SK-N-DZ (cell line): ENCODE results near the gene MACO1.

Experiments
- DNase-seq: peaks from one replicate; pipeline ENCODE4 v3.0.0-alpha.2; 2015; ENCODE audit warnings: low spot score

The MACO1 gene

DNA sequence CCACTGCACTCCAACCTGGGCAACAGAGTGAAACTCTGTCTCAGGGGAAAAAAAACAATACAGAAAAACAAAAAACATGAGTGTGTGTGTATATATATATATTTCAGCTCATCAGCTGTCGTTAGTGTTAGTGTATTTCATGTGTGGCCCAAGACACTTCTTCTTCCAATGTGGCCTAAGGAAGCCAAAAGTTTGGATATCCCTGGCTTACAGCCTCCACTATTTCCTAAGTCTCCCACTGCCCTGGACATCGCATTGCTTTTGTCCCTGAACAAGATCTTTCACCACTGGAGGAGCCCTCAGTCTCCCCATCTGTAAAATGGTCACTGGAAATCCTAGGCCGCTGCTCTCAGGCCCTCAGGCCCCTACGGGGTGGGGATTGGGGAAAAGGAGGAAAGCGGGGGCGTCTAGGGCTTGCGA lies 112.3 kb downstream of the MACO1 start:
- no peak for DNase-seq

GRCh38 chr1:25543425-25544242 lies 112.9 kb downstream of the MACO1 start, which contains the start of gene LDLRAP1:
Gene LDLRAP1, plus strand, starts transcription at chr1:25543606. Its CDS starts 93 bp downstream, at chr1:25543699.
- DNase-seq: no peak

DNA sequence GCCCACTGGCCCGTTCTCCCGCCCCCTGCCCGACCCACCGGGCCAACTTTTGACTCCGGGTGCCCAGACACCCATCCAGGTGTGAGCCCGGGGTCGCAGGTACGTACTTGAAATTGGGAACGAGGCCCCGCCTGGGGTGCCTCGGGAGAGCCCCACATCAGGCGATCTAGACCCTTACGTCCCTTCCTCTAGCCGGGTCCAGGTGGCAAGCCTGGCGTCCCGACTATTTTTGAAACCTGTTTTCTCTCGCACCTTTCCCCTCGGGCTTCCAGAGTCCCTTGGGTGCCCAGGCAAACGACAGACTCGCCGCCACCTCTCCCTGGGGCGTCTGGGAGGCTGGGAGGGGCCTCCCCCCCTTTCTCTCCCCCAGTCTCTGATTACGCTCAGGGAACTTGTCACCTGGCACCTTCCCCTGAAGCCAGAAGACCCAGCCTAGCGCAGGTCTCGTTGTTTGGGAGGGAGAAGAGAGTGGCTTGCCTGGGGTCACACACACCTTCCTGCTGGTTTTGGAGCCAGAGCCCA lies 113.6 kb downstream of the MACO1 start:
- DNase-seq: no peak

DNA sequence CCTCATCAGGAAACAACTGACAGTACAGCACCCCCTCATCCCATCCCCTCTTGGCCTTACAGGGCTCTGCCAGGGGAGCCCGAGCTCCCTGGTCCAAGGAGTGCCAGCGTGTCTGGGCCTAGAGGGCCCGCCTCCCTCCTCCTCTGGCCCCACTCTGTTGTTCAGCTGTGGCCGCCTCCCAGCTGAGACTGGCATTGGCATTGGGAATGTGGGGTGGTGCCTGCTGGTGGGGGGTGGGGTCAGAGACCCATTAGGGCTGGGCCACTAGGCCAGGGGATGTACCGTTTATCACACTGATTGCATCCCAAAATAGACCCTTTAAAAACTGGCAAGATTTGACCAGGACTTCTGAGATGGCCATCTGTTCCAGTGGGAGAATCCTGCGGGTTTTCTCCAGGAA lies 114.1 kb downstream of the MACO1 start:
- DNase-seq: no peak

GRCh38 chr1:25545767-25546166 lies 115.1 kb downstream of the MACO1 start:
- no peak for DNase-seq

DNA sequence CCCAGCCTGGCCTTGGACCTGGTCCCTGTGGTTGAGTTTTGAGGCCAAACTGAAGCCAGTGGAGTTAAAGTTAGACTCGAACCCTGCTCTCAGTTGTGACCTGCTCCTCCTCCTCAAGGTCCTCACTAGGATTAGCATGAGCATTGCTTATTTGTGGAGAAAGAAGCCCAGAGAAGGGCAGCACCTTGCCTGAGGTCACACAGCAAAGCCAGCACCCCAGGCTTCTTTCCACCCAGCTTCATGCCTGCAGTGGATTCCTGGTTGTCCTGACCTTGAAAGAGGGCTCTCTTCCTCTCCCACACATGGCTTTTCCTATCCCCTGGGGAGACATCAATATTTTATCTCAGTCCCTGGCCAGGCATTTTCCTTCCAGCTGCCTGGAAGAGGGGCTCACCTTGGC lies 115.5 kb downstream of the MACO1 start:
- no peak for DNase-seq

- no peak for DNase-seq
These were observed 117.9 kb downstream of the MACO1 start for GRCh38 chr1:25548601-25549000.

- DNase-seq: no peak
These were observed 118.8 kb downstream of the MACO1 start for GRCh38 chr1:25549273-25550154.
